ENCODE results near the gene ARL14EP. TPM values are rescaled to one million over a fixed set of nuclear protein-coding genes. Genes with fewer than 3 reads are reported as not detected.

ARL14EP gene
- 10 to 100 TPM; 31.4 to 40.8 TPM for total RNA-seq

DNA sequence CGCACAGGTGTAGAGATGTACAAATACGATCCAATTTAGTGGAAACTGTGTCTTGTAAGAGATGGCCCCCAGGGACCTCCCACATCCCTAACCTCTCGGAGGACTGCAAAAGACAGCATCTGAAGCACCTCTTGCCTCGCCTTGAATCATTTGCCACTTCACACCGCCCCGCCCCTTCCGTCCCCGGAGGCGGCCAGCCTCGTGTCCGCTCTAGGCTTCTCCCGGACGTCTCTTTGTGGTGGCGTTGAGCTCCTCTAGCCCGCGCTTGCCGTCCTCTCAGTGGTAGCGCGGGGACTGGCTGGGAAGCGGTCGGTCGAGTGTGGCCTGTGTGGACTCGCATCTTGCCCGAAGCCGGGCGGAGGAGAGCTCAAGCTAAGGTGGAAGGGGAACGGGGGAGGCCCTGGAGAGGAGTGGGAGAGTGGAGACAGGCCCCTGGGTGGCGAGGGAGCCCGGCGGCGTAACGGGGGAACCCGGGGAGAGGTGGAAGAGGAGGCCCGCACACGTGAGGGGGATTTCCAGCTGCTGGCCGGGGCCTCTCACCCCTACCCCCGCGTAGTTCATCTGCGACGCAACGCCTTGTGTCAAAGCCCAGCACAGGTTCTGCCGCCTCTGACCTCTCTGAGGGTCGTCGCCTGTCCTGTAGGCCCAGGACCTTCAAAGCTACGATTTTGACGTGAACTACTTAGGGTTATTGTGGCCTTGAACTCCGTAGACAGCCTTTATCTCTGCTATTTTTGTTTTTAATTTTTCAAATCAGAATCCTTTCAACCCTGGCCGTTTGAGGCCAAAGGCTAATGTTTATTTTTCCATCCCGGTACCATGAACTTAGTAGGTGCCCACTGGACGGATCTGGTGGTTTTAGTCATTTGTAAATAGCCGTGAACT is at the start of gene ARL14EP:
Gene ARL14EP, plus strand, starts transcription at position 279 of the 885 bp plus-strand sequence. CDS start 7,845 bp downstream, outside the sequence.
- H3K4me3 Mint-ChIP-seq: peak within 1 kb of the TSS; percentile 95 to 99
- peaks cover 16% of the 10 kb centered on the region for H3K27me3 Mint-ChIP-seq (ENCODE audit: low read depth)
- DNase-seq (peak; percentile 93), ATAC-seq (replicated peaks in 1 of 2) (peak; percentile 95 to 97)
- peaks cover 0 to 12% of the 10 kb centered on the region in 2 donors for H3K36me3 Mint-ChIP-seq (ENCODE audit: insufficient read depth in 2 of 2)
- peaks cover 51% of the 10 kb centered on the region for H3K4me1 Mint-ChIP-seq (ENCODE audit: low read depth)
- no peaks in the 10 kb centered on the region for H3K9me3 Mint-ChIP-seq
- H3K27ac Mint-ChIP-seq: peak within 1 kb of the TSS; percentile 90

DNA sequence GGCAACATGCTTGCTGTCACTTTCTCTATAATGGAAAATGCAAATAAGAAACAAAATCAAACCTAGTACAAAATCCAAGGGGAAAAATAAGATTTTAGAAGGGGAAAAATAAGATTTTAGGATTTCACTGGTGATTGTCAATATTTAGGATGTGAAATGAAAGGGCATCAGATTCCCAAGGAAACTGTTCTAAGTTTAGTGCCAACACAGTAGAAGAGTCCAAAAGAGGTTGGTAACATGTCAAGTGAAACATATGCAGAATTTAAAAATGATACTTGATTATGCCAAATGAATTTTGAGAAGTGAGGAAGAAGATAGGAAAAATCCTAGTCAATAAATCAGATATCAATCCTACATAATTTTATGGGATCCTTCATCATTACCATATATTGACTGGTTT is 45.7 kb upstream of the ARL14EP start:
- Mint-ChIP-seq H3K36me3 (ENCODE audit: insufficient read depth in 2 of 2) (no peaks in the 10 kb centered on the region), H3K27me3 (ENCODE audit: low read depth) (peaks cover 8% of the 10 kb centered on the region), H3K9me3 (no peaks in the 10 kb centered on the region), H3K4me3 (no peak overlapping the region), H3K27ac (no peak overlapping the region), H3K4me1 (ENCODE audit: low read depth) (peaks cover 9% of the 10 kb centered on the region)
- ATAC-seq (replicated peaks in 1 of 2) (no peak), DNase-seq (no peak)

DNA sequence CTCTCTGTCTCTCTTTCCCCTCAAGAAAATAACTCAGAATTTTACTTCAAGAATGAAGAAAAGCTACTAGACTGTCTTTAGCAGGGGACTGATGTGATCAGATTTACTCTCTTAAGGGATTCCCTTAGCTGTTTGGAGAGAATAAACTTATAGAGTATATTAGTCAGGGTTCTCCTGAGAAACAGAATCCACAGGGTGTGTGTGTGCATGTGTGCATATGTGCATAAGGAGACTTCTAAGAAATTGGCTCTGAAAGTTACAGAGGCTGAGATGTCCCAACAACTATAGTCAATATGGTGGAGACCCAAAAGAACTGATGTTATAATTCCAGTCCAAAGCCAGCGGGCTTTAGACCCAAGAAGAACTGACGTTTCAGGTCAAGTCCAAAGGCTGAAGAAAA is 43.1 kb upstream of the ARL14EP start:
- Mint-ChIP-seq H3K9me3 (no peaks in the 10 kb centered on the region), H3K4me1 (ENCODE audit: low read depth) (peaks cover 12% of the 10 kb centered on the region), H3K27me3 (ENCODE audit: low read depth) (no peaks in the 10 kb centered on the region), H3K27ac (no peak overlapping the region), H3K36me3 (ENCODE audit: insufficient read depth in 2 of 2) (no peaks in the 10 kb centered on the region), H3K4me3 (no peak overlapping the region)
- ATAC-seq (replicated peaks in 1 of 2) (no peak), DNase-seq (no peak)

- Mint-ChIP-seq H3K4me1 (ENCODE audit: low read depth) (peaks cover 12% of the 10 kb centered on the region), H3K9me3 (no peaks in the 10 kb centered on the region), H3K36me3 (ENCODE audit: insufficient read depth in 2 of 2) (no peaks in the 10 kb centered on the region), H3K27ac (no peak overlapping the region), H3K4me3 (peak overlapping the region in 1 of 2 donors; percentile 11), H3K27me3 (ENCODE audit: low read depth) (no peaks in the 10 kb centered on the region)
- DNase-seq (no peak), ATAC-seq (replicated peaks in 1 of 2) (peak in 1 of 2 donors; percentile 32)
Measured at GRCh38 chr11:30281476-30282288, 41.2 kb upstream of the ARL14EP start.

DNA sequence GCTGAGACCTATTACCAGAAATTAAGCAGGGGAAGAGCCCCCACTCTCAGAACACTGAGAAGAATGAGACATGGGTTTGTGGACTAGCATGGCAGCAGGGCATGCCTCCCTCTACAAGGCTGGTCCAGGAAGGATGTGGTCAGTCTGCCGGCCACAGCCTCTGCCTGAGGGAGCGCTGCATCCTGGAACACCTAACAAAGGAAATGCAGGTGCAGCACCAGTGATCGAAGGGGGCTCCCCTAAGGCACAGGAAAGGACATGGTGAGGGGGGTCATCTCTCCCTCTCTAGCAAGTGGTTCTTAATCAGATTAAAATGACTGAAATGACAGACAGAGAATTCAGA is 40.6 kb upstream of the ARL14EP start:
- no peaks in the 10 kb centered on the region for H3K36me3 Mint-ChIP-seq (ENCODE audit: insufficient read depth in 2 of 2)
- peak overlapping the region in 1 of 2 donors; percentile 11 for H3K4me3 Mint-ChIP-seq
- H3K27ac Mint-ChIP-seq: no peak overlapping the region
- H3K9me3 Mint-ChIP-seq: no peaks in the 10 kb centered on the region
- peak; percentile 37 to 58 for ATAC-seq (replicated peaks in 1 of 2)
- H3K27me3 Mint-ChIP-seq (ENCODE audit: low read depth): no peaks in the 10 kb centered on the region
- peak; percentile 8 to 10 for DNase-seq
- H3K4me1 Mint-ChIP-seq (ENCODE audit: low read depth): peaks cover 12% of the 10 kb centered on the region

DNA sequence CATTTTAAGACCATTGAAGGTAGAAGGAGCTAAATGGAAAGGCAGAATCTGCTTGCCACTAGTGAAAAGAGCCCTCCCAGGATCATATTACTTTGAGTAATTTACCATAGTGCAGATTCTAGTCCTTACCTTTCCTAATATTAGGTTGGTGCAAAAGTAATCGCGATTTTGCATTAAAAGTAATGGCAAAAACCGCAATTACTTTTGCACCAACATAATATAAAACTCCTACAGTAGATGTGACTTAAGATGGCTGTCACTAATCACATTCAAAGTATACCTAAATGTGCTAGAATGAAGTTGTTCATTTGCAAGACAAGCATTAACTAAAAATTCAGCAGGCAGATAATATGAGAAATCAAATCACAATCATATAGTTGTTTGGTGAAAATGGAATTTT is 38.1 kb upstream of the ARL14EP start:
- Mint-ChIP-seq H3K4me1 (ENCODE audit: low read depth) (peaks cover 12% of the 10 kb centered on the region), H3K4me3 (no peak overlapping the region), H3K36me3 (ENCODE audit: insufficient read depth in 2 of 2) (no peaks in the 10 kb centered on the region), H3K9me3 (no peaks in the 10 kb centered on the region), H3K27ac (no peak overlapping the region), H3K27me3 (ENCODE audit: low read depth) (no peaks in the 10 kb centered on the region)
- ATAC-seq (replicated peaks in 1 of 2) (no peak), DNase-seq (no peak)

DNA sequence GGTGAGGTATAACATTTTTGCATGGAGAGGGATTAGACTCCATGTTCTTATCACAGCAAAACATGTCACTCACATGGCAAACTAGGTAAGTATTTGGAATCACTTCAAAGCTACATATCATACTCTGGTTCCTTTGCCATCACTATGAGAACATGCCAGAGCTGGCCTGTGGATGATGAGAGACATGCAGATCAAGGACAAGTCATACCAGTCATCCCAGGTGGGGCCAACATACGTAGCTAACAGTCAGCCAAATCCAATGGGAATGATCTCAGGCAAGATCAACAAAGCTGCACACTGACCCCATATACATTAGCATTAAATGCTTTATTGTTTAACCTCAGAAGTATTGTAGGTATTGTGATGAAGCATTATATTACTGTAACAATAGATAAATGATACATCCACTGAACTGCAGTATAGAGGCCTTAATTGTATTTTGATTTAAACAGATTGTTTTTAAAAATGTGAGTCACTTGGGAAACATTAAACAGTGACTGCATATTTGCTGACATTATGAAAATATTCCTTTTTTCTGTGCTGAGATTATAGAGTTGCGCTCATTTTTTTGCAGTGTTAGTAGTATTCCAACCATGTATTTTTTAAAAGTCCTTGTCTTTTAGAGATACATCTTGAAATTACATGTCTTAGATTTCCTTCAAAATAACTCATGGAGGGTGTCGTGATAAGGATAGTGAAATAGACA is 37.3 kb upstream of the ARL14EP start:
- DNase-seq (no peak), ATAC-seq (replicated peaks in 1 of 2) (no peak)
- H3K4me3 Mint-ChIP-seq: no peak overlapping the region

DNA sequence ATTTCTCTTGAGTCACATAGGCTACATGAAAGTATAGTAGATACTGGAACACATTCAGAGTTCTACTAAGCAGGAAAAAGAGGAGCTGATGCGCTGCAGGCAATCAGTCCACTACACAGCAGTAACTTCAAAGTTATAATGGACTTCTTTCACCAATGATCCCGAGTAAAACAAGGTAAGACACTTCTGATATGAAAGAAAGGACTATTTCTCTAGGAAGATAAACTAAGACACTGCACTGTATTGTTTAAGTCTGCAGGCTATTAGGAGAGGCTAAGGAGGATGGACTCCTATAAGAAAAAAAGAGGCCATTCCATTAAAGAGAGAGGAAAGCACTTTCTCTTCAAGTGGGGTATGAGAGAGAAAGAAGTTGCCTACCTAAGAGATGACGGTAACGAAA is 31.6 kb upstream of the ARL14EP start:
- Mint-ChIP-seq H3K4me3 (no peak overlapping the region), H3K27me3 (ENCODE audit: low read depth) (no peaks in the 10 kb centered on the region), H3K36me3 (ENCODE audit: insufficient read depth in 2 of 2) (no peaks in the 10 kb centered on the region), H3K4me1 (ENCODE audit: low read depth) (no peaks in the 10 kb centered on the region), H3K9me3 (no peaks in the 10 kb centered on the region), H3K27ac (no peak overlapping the region)
- DNase-seq (no peak), ATAC-seq (replicated peaks in 1 of 2) (no peak)

More for the DNA sequence above, 37.3 kb upstream of the ARL14EP start:
- H3K4me1 Mint-ChIP-seq (ENCODE audit: low read depth): peaks cover 12% of the 10 kb centered on the region
- no peaks in the 10 kb centered on the region for H3K9me3 Mint-ChIP-seq
- no peaks in the 10 kb centered on the region for H3K27me3 Mint-ChIP-seq (ENCODE audit: low read depth)
- no peaks in the 10 kb centered on the region for H3K36me3 Mint-ChIP-seq (ENCODE audit: insufficient read depth in 2 of 2)
- no peak overlapping the region for H3K27ac Mint-ChIP-seq

DNA sequence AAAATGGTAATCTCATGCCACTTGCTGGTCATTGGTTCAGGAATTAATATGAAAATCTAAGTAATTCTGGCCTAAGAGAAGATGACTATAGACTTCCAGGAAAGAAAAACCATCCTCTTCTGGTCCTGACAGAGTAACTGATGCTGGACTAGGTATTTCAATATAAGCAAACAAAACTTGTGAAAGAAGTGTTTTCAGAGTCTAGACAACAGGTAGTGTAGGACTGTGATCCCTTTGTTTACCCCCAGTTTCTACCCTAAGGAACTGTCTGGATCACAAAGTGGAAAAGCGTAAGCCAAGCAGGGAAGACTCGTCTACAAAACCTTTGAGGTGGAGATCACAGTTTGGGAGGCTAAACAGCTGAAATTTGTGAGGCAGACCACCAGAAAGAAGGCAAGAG is 30.4 kb upstream of the ARL14EP start:
- no peaks in the 10 kb centered on the region for H3K36me3 Mint-ChIP-seq (ENCODE audit: insufficient read depth in 2 of 2)
- H3K4me3 Mint-ChIP-seq: no peak overlapping the region
- no peak overlapping the region for H3K27ac Mint-ChIP-seq
- no peaks in the 10 kb centered on the region for H3K27me3 Mint-ChIP-seq (ENCODE audit: low read depth)
- ATAC-seq (replicated peaks in 1 of 2) (no peak), DNase-seq (no peak)
- H3K9me3 Mint-ChIP-seq: no peaks in the 10 kb centered on the region
- no peaks in the 10 kb centered on the region for H3K4me1 Mint-ChIP-seq (ENCODE audit: low read depth)

DNA sequence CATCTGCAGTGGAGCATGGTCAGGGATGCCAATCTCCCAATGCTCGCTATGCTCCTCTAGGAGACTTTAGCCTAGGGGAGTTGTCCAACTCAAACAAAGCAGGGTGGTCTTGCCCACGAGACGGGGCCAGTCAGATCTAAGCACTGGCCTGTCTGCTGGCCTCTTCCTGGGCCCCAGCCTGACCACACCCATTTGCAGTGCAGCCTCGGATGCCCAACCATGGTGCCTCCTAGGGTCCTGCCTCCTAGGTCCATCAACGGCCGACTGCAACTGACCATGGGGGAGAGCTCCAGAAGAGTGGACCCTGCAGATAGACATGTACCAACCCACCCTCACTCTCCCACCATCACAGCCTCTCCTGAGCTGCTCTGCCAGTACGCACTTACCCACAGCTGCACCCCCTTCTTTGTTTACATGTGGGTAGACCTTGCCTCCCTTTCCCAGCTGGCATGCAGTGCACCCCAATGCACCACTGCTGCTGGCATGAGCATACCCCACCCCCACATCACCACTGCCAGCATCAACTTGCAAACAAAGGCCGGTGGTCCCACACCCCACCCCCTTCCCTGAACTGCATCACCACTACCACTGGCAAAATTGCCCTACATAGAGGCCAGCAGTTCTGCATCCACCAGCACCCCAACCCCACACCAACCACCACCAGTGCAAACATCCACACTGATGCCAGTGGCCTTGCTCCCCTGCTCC is 27.6 kb upstream of the ARL14EP start:
- peaks cover 7% of the 10 kb centered on the region for H3K27me3 Mint-ChIP-seq (ENCODE audit: low read depth)
- DNase-seq (no peak), ATAC-seq (replicated peaks in 1 of 2) (no peak)
- no peaks in the 10 kb centered on the region for H3K36me3 Mint-ChIP-seq (ENCODE audit: insufficient read depth in 2 of 2)
- H3K9me3 Mint-ChIP-seq: peaks cover 0 to 2% of the 10 kb centered on the region in 2 donors
- no peak overlapping the region for H3K27ac Mint-ChIP-seq
- H3K4me3 Mint-ChIP-seq: no peak overlapping the region
- H3K4me1 Mint-ChIP-seq (ENCODE audit: low read depth): no peaks in the 10 kb centered on the region

- peaks cover 7% of the 10 kb centered on the region for H3K27me3 Mint-ChIP-seq (ENCODE audit: low read depth)
- no peaks in the 10 kb centered on the region for H3K4me1 Mint-ChIP-seq (ENCODE audit: low read depth)
- ATAC-seq (replicated peaks in 1 of 2) (no peak), DNase-seq (no peak)
- no peak overlapping the region for H3K27ac Mint-ChIP-seq
- no peaks in the 10 kb centered on the region for H3K36me3 Mint-ChIP-seq (ENCODE audit: insufficient read depth in 2 of 2)
- H3K9me3 Mint-ChIP-seq: peaks cover 0 to 2% of the 10 kb centered on the region in 2 donors
- H3K4me3 Mint-ChIP-seq: no peak overlapping the region
Measured at GRCh38 chr11:30304620-30305019, 18.3 kb upstream of the ARL14EP start.

DNA sequence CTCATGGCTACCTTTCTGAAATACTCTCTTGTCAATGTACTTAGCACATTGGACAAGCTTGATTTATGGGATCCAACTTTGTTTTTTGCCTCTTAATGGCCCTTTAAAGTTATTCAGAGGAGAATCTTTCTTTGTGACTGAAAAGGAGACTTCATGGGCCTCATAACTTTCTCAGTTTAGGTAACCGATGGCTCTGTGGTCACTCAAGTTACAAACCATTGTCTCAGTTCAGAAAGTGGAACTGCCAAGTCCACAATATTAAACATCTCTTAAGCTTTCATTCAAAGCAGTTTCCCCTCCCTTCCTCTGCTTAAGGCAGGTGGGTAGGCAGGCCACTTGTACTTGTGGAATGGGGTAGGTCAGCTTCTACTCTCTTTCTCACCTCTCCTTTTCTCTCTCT is 12.3 kb upstream of the ARL14EP start:
- peaks cover 4 to 8% of the 10 kb centered on the region in 2 donors for H3K9me3 Mint-ChIP-seq
- H3K27me3 Mint-ChIP-seq (ENCODE audit: low read depth): peaks cover 28% of the 10 kb centered on the region
- H3K27ac Mint-ChIP-seq: no peak overlapping the region
- no peak overlapping the region for H3K4me3 Mint-ChIP-seq
- peaks cover 0 to 4% of the 10 kb centered on the region in 2 donors for H3K36me3 Mint-ChIP-seq (ENCODE audit: insufficient read depth in 2 of 2)
- H3K4me1 Mint-ChIP-seq (ENCODE audit: low read depth): no peaks in the 10 kb centered on the region
- no peak for ATAC-seq (replicated peaks in 1 of 2)
- DNase-seq: no peak

All from activated T-cell treated with anti-CD3 and anti-CD28 coated beads, Interleukin-2, amount 50 U/mL, for 72 hours (primary cell).